ENCODE measurements around the gene FAM222B.
"Not testable (repeated sequence)": the region's sequence is repeated elsewhere in the genome, so short reads cannot be mapped to it uniquely, and the experiment has no call there.

The FAM222B gene

DNA sequence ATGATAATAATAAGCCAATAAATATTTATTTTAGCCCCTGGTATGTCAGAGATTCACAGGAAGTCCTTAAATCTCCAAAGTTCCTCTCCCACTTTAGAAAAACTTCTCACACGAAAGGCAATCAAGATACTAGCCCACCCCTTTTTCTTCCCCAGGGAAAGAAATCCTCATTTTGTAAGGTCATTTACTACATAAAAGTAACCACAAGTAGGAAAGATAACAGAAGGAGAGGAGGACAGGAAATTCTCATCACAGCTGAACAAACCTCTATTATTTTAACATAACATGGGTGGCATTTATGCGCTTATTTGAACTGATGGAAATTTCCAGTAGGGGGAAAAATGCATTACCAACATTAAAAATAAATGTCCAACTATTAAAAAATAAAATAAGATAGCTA lies 3.4 kb downstream of the FAM222B start:
- DNase-seq: no peak

DNA sequence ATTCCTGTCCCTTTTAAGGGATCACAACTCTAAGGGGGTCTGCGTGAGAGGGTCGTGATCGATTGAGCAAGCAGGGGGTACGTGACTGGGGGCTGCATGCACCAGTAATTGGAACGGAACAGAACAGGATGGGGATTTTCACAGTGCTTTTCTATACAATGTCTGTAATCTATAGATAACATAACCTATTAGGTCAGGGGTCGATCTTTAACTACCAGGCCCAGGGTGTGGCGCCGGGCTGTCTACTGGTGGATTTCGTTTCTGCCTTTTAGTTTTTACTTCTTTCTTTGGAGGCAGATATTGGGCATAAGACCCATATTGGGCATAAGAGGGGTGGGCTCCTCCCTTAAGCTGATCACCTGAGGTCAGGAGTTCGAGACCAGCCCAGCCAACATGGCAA lies 6.0 kb downstream of the FAM222B start:
- not testable (repeated sequence) for DNase-seq

DNA sequence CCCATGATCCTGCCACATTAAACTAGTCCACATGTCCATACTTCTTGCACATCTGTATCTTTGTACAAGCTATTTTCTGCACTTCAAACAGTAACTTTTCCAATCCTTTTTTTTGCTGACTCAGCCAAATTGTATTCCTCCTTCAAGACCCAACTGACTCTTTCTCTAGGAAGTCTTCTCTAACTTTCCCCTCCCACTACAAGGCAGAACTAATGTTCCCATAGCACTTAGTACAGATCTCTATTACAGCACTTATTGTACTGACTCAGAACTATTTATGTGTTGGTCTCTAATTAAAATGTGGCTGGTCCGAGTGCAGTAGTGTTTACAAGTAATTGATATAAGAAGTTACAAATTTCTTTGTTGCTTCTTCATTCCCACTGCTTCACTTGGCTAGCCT lies 8.2 kb downstream of the FAM222B start:
- no peak for DNase-seq

DNA sequence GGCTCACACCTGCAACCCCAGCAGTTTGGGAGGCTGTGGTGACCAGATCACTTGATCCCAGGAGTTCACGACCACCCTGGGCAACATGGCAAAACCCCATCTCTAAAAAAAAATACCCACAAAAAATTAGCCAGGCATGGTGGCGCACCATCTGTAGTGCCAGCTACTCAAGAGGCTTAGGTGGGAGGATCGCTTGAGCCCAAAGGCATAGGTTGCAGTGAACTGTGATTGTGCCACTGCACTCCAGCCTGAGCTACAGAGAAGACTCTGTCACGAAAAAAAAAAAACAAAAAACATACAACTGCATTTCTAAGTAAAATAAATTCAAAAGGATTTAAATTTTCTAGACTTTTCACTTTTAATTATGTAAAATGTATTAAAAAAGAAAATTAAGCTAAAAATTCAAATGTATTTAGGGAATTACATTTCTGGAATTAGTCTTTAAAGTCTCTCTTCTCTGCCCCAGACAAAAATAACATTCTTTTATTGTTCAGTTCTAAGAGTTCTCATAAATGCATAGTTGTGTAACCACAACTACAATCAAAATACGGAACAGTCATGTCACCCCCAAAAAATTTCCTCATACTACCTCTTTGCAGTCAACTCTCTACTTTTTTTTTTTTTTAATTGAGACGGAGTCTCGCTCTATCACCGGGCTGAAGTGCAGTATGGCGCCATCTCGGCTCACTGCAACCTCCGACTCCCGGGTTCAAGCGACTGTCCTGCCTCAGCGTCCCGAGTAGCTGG lies 14.1 kb downstream of the FAM222B start:
- no peak for DNase-seq

DNA sequence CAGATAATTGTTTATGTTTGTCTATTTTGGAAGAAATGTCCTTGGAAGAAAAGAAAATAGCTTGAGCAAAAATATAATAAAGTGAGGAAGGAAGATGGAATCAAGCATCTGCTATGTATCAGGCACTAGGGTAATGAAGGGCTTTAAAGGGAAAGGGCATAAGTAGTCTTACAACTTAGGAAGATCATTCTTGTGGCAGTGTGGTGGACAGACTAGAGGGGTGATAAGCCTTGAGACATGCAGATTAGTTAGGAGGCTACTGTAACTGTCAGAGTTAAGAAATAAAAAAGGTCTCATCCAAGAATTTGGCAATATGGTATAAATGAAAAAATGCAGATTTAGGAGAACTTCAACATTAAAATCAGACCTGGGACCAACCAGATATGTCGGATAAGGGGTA lies 14.9 kb downstream of the FAM222B start:
- DNase-seq: no peak

DNA sequence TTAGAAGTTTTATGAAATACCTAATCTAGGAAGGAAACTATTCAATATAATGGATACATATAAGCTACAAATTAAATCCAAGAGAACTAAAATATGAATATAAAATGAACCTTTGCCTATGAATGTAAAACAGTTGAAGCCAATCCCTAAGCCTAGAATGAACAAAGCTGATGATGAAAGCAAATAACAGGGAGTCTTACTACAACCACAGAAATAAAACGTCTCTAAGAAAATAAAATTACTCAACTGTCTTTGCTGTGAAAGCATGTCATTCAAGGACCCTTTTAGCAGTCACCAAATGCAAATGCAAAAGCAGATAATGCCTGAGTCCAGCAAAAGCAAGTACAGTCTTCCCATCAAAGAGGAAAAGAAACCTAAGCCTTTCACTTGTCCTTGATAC lies 23.0 kb downstream of the FAM222B start:
- DNase-seq: no peak

DNA sequence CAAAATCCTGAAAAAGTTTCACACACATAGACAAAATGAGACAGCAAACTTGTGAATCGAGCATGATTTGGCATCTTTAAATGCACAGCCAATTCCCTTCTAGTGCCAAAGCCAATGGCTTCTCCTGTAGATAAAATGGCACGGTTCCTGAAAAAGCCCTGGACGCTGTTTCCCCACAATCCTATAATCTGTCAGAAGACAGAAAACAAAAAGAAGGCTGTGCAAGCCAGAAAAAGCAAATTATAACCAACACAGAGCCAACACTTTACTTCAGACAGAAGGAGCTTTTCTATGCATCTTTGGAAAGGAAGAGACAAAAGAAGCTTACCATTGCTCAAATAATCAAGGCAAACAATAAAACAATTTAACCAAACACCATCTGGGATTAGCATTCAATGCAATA lies 23.8 kb downstream of the FAM222B start:
- DNase-seq: no peak

DNA sequence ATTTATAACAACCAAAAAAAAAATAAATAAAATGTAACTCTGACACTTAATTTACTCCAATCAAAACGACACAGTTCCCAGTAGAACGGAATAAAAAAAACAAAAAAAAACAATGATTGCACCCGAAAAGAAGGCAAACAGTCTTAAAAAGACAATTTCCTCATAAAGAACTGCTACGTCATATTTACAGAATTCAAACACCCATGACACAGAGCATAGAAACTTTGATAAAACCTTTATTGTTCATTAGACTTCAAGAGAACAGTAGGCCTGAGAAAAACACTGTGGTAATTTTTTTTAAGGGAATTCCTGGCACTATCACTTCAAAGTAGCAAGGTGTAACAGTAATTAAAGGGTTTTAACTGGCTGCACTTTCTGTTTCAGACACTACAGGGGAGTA lies 26.1 kb downstream of the FAM222B start:
- no peak for DNase-seq

DNA sequence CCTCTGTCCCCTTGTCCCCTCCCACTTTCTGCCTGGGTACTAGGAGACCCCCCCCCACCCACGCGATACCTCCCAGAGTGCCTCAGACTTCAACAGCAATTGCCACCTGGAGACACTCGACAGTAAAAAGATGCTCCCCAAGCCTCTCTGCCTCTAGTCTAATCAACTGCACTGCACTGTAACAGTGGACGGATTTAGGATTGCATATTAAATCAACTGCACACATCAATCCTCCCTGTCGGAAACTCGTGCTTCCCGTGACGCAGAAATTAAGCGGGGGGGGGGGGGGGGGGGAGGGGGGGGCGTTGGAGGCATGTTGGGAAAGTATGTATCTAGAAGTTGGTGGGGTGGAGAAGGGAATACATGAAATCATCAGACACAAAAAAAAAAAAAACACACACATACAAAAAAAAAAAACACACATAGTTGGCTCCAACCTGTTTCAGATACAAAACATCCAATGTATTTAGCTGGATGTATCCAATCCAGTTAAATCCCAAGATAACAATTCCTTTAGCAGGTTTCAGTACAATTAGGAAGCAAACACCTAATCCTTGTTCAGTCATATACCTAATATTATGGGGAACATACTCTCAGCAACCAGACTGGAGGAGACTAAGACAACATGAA lies 29.7 kb downstream of the FAM222B start:
- peak; percentile 49 to 56 for DNase-seq

DNA sequence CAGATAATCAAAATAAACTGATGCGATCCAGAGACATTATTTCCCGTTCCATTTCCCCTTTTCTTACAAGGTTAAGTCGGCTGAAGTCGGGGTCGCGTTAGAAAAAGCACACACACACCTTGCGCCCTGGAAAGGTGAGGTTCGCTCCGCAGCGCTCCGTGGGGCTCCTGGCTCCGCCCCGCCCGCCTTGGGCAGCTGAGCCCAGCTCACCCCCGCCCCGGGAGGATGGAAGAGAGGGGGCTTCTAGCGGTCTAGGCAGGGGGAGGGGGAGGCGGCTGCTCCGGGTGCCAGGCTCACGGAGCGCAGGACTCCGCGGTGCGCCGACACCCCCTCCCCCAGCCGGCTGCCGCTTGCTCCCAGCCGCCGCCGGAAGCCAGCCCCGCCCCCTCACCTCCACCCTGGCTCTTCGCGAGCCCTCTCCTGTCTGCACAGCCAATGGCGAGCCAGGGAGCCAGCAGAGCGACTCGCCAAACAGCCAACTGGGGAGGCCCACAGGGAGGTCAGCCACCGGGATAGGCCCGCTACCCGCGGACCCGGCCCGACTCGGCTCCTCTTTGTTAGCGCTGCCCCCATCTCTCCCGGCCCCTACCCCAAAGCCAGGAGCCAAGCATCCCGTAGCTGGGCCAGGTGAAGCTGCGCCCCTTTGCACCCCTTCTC lies 30.4 kb downstream of the FAM222B start:
- peak; percentile 74 to 94 for DNase-seq

DNA sequence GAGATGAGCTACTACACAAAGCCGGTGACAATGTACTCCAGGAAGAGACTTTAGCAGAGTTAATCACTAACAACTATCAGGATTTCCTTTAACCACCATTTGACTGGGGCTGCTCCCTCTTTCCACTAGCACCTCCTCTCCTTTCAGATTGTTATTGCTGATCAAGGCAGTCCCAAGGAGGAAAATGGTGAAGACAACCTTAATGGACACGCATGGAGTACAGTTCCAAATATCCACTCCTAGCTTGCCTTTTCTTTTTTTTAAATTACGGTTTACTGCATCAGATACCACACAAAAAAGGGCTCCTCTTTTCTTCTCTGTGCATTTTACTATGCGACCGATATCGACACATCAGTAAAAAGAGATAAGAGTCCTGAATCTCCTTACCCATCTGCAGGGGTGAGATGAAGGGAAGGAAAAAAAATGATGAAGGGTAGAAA lies 30.9 kb downstream of the FAM222B start:
- DNase-seq: peak in 1 of 2 donors; percentile 40

DNA sequence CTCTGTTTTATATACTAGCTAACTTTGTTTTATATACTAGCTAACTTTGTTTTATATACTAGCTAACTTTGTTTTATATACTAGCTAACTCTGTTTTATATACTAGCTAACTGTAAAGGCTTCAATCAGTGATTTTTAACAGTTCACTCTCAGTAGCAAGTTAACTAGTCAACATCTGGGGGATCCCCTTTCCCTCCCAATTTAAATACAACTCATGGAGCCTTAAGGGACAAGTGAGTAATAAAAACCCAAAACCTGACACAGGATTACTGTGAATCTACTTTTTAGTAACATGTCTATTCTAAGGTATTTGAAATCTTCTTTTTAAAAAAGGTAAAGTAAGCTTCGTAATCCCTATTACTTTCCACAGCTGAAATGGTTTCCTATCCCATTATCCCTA lies 32.2 kb downstream of the FAM222B start:
- no peak for DNase-seq

DNA sequence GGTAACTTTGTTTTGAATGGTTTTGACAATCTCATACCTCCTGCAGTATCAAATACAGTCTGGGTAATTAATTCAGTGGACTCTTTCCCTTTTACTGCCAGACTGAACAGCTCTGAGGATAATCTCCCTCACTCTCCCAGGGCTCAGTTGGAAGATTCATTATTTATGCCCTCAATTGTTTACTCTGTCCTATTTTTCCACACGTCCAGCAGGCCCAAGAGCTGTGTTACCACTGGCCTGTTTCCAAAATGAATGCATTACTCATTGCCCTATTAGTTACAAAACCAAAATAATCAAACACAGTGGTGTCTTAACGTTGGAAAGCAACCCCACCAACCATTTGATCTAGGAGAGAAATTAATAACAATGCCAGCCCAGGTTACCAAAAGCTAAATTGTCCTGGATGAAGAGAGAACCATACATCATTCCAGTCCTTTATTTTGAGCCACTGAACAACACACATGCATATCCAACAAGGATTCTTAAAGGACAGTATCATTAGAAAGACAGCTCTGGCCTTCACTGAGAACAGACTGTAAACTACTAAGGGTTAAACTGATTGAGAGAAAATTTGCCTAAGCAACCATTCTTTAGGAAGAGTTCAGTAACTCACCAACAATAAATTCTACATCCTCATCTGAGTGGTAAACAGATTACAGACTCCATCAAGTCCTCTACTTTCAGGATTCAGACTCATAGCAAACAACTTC lies 34.5 kb downstream of the FAM222B start:
- DNase-seq: peak in 1 of 2 donors; percentile 41

DNA sequence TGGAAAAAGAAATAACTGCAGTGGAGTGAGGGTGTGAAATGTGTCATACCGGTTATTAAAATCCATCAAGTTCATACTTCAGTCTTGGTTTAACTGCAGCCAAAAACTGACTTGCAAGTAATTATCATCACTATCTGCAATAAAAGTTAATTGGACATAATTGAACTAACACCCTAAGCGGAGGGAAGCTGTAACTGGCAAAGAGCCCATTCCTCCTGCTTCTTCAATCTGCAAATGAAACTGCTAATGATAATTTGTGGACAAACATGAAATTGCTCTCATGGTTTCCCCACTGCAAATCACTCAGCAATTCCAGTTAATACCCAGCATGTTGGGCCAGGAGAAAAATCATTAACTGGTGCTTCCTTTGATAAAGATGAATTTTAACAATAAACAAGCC lies 46.5 kb downstream of the FAM222B start:
- DNase-seq: no peak

DNA sequence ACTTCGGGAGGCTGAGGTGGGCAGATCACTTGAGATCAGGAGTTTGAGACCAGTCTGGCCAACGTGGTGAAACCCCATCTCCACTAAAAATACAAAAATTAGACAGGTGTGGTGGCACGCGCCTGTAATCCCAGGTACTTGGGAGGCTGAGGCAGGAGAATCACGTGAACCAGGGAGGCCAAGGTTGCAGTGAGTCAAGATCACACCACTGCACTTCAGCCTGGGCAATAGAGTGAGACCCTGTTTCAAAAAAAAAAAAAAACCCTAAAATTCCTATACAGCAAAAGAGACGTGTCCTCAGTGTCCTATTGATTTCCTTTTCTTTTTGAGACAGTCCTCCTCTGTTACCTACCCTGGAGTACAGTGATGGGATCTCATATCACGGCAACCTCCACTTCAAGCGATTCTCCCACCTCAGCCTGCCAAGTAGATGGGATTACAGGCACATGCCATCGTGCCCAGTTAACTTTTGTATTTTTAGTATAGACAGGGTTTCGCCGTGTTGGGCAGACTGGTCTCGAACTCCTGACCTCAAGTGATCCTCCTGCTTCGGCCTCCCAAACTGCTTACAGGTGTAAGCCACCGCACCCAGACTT lies 47.6 kb downstream of the FAM222B start:
- DNase-seq: not testable (repeated sequence)

DNA sequence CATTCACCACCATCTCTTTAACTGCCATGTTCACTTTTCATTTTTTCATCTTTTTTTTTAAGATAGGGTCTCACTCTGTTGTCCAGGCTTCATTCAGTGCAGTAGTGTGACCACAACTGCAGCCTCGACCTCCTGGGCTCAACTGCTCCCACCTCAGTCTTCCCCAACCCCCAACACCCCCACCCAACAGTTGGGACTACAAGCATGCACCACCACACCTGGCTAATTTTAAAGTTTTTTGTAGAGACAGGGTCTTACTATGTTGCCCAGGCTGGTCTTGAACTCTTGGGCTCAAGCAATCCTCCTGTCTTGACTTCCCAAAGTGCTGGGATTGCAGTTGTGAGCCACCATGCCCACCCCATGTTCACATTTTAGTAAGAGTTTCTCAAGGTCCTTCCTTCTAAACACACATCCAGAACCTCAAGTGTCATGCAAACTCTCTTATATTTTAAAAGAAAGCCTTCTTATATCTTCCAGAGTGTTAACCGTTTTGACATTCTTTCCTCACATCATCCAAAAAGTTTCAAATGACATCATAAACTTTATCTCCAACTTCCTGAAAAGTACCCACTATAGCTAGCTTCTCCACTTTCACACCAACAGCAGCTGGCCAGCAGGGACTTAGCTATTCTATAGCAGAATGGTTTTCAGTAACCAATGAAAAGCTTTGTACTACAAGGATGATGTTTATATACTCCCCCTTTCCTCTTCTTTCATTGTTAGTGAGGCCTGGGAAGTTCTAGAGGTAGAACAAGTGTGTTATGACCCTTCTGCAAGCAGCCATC lies 49.5 kb downstream of the FAM222B start:
- peak in 1 of 2 donors; percentile 52 for DNase-seq

DNA sequence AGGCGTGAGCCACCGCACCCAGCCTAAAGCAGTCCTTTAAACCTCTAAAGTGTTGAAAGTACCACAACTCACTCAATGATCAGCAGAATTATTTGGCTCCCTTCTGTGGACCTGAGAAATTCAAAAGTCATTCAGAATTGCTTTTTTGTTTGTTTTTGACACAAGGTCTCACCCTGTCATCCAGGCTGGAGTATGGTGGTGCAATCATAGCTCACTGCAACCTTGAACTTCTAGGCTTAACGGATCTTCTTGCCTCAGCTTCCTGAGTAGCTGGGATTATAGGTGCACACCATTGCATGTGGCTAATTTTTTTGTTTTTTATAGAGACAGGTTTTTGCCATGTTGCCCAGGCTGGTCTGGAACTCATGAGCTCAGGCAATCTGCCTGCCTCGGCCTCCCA lies 54.5 kb downstream of the FAM222B start:
- no peak for DNase-seq

DNA sequence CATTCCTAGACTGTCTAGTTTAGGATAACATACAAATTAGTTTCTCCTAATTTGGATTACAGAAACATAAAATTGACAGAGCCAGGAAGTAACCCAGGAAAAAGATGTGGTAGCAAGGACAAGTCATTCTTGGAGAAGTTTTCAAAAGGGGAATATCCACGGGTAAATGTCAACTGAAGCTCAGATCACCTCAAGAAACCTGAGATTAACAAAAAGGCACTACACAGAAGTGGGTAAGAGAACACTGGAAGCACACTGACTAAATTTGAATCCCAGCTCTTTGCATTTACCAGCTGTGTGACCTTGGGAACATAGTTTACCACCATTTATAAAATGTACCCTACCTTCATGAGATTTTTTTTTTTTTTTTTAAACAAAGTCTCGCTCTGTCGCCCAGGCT lies 59.4 kb downstream of the FAM222B start:
- DNase-seq: no peak

DNA sequence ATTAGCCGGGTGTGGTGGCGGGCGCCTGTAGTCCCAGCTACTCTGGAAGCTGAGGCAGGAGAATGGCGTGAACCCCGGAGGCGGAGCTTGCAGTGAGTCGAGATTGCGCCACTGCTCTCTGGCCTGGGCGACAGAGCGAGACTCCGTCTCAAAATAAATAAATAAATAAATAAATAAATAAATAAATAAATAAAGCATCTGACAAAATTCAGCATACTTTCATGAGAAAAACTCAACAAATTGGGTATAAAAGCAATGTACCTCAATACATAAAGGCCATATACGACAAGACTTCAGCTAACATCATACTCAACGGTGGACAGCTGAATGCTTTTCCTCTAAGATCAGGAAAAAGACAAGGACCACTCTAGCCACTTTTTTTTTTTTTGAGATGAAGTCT lies 63.0 kb downstream of the FAM222B start:
- not testable (repeated sequence) for DNase-seq

DNA sequence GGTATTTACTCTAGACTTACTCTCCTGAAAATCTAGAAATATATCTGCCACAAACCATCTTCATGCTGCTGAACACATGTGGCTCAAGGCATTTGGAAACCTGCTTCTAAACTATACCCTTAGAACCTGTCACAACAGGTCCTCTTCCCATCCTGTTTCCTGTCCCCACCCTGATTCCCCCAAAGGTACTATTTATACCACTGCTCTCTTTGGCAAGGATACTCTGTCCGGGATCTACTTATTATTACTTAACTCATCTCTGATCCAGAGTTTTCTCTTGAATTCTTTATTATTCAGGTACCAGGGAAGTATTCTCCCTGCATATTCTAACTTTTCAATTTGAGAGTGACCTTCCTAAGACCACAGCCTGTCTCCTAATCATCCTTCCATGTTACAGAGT lies 65.4 kb downstream of the FAM222B start:
- no peak for DNase-seq

DNA sequence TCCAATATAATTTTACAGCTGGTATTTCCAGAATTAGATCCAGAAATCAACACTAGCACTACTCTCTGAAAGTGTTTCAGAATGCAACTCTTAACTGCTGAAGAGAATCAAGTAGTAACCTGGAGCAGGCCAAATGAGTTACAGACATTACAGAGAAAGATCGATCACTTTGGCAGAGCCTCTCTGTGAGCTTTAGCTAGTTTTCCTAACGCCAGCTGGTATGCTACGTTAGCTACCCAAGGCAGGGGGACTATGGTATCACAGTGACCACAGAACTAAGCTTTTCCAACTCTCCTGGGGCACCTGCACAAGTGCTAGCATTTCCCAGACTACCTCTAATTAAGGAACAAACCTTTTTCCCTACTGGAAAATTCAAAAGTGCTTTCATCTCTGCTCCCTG lies 68.4 kb downstream of the FAM222B start:
- no peak for DNase-seq

DNA sequence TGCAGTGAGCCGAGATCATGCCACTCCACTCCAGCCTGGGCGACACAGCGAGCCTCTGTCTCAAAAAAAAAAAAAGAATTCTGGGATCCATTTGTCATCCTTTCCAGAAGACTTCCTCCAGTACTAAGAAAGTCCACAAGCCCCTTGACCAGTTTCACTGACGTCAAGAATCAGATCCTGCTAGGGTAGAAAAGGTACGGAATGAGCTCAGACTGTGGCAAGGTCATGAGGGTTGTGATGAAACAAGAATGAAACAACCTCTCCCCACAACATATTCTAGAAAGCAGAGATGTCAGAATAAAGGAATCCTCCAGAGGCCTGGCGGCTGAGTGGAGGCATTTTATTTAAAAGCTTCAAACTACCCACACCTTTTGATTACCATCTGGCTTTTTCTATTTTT lies 68.9 kb downstream of the FAM222B start:
- no peak for DNase-seq
